ENCODE measurements around the gene PRKCB.

Gene PRKCB

DNA sequence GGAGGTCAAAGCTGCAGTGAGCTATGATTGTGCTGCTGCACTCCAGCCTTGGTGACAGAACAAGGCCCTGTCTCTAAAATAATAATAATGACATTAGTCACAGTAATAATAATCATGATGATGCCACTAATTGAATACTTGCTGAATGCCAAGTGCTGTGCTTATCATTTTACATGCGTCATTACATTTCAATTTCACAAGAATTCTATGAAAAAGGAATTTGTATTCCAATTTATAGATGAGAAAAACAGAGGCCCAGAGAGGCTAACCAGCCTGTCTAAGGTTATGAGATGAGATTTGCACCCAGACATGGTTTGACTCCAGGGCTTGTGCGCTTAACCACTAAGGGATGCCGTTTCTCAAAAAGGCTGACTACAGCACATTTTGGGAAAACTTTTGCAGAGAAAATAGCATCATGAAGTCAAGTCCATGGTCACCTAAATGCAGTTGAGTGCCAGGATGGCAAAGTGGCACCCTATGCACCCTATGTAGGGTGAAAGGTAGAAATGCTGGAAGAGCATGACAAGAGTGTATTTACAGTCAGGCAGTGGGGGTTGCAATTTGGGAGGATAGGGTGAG is 276.0 kb downstream of the PRKCB start:
- TF ChIP-seq, protein P1, sequence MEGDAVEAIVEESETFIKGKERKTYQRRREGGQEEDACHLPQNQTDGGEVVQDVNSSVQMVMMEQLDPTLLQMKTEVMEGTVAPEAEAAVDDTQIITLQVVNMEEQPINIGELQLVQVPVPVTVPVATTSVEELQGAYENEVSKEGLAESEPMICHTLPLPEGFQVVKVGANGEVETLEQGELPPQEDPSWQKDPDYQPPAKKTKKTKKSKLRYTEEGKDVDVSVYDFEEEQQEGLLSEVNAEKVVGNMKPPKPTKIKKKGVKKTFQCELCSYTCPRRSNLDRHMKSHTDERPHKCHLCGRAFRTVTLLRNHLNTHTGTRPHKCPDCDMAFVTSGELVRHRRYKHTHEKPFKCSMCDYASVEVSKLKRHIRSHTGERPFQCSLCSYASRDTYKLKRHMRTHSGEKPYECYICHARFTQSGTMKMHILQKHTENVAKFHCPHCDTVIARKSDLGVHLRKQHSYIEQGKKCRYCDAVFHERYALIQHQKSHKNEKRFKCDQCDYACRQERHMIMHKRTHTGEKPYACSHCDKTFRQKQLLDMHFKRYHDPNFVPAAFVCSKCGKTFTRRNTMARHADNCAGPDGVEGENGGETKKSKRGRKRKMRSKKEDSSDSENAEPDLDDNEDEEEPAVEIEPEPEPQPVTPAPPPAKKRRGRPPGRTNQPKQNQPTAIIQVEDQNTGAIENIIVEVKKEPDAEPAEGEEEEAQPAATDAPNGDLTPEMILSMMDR (IDR thresholded peaks at IDR 0.05; ENCODE audit: control insufficient read depth, insufficient read depth, low read depth, low read length, missing control alignments) = no peak
- H3K4me3 ChIP-seq (ENCODE audit: control insufficient read depth, low read depth, low read length) = no peak overlapping the region
- no peak for DNase-seq (ENCODE audit: low read depth)

DNA sequence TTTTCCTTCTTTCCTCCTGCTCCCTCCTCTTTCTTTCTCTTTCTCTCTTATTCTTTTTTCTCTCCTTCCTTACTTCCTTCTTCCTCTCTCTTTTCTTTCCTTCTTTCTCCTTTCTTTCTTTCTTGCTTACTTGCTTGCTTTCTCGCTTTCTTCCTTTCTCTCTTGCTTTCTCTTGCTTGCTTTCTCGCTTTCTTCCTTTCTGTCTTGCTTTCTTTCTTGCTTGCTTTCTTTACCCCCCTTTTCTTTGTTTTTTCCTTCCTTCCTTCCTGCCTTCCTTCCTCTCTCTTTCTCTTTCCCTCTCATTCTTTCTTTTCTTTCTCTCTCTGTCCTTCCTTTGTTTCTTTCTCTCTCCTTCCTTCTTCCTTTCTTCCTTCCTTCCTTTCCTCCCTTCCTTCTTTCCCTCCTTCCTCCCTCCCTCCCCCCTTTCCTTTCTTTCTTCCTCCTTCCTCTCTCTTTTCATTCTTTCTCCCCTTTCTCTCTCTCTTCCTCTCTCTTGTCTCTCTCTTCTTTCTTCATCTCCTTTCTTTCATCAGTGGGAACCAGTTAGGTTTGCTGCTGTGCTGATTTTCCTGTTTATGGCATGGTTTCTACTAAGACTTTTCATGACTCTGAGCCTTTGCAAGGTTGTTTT is 277.4 kb downstream of the PRKCB start:
- TF ChIP-seq, protein P1 (IDR thresholded peaks at IDR 0.05; ENCODE audit: control insufficient read depth, insufficient read depth, low read depth, low read length, missing control alignments) = no peak
- no peak for DNase-seq (ENCODE audit: low read depth)
- no peak overlapping the region for H3K4me3 ChIP-seq (ENCODE audit: control insufficient read depth, low read depth, low read length)

DNA sequence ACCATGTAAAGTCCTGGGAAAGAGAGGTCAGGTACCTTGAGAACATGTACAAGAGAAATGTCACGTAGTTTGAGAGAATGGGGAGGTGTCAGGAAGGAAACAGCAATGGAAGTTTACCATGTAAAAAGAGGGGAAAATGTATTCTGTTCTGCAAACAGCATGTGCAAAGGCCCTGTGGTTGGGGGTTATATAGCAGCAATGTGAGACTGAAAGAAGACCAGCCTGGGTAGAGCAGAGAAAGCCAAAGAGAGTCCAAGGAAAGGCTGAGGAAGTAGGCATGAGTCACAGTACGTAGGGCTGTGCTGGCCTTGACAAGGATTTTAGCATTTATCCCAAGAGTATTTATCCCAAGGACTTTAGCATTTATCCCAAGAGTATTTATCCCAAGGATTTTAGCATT is 279.1 kb downstream of the PRKCB start:
- no peak overlapping the region for H3K4me3 ChIP-seq (ENCODE audit: control insufficient read depth, low read depth, low read length)
- DNase-seq (ENCODE audit: low read depth) = no peak
- TF ChIP-seq, protein P1 (IDR thresholded peaks at IDR 0.05; ENCODE audit: control insufficient read depth, insufficient read depth, low read depth, low read length, missing control alignments) = no peak

DNA sequence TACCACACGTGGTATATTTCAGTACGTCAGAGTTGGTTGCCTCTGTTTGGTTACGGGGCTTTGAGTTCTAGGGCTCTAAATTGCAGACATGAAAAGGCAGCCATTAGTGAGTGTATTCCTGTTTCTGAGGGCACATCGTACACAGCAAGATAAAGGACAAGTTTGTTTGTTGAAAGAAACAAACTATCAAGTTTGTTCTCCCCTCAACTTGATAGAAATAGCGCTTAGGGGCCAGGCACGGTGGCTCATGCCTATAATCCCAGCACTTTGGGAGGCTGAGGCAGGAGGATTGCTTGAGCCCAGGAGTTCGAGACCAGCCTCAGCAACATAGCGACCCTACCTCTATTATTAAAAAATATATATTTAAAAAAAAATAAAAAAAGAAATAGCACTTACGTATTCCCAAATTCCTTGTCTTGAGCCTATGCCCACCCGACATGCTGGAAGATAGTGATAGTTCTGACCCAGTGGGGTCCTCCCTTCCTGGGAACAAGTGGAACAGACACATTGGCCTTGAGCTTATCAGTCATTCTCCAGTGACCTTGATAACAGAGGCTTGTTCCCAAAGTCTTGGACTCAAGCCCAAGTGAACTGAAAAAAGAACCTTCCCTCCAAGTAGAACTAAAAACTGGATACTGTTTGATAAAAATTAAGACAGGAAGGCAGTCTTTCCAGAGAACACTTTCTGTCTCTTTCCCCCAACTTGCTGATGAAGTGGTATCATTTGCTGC is 280.4 kb downstream of the PRKCB start:
- TF ChIP-seq, protein P1 (IDR thresholded peaks at IDR 0.05; ENCODE audit: control insufficient read depth, insufficient read depth, low read depth, low read length, missing control alignments) = no peak
- H3K4me3 ChIP-seq (ENCODE audit: control insufficient read depth, low read depth, low read length) = no peak overlapping the region
- DNase-seq (ENCODE audit: low read depth) = no peak

DNA sequence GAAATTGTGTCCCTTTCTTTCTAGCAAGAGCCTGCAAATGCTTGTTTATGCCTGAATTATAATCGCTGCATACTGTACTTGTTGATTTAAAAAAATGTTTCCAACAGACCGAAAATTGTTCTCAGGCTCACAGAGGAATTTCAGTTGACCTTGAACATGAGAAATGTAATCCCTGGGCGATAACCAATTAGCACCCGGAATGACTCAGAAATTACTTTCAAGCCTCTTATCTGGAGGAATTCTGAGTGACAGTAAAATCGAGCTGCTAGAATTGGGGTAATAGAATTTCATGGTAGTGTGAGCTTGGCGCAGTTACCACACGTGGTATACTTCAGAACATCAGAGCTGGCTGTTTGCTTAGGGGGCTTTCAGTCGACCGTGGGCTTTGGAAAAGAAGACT is 281.2 kb downstream of the PRKCB start:
- TF ChIP-seq, protein P1 (IDR thresholded peaks at IDR 0.05; ENCODE audit: control insufficient read depth, insufficient read depth, low read depth, low read length, missing control alignments) = no peak
- no peak for DNase-seq (ENCODE audit: low read depth)
- H3K4me3 ChIP-seq (ENCODE audit: control insufficient read depth, low read depth, low read length) = no peak overlapping the region

- TF ChIP-seq, protein P1 (IDR thresholded peaks at IDR 0.05; ENCODE audit: control insufficient read depth, insufficient read depth, low read depth, low read length, missing control alignments) = no peak
- no peak overlapping the region for H3K4me3 ChIP-seq (ENCODE audit: control insufficient read depth, low read depth, low read length)
- no peak for DNase-seq (ENCODE audit: low read depth)
These were observed 281.9 kb downstream of the PRKCB start for GRCh38 chr16:24117680-24118079.
